GM18507 (cell line): ENCODE measurements around the gene NXF1.
"Not testable (repeated sequence)": the region's sequence is repeated elsewhere in the genome, so short reads cannot be mapped to it uniquely, and the experiment has no call there.

ENCODE experiments used
- DNase-seq: peaks from one replicate; pipeline ENCODE4 v3.0.0; 2011; ENCODE audit warnings: low read depth; ENCODE audit not compliant: insufficient read length; ENCODE audit errors: extremely low spot score
- FAIRE-seq: peaks from 2 replicates; lab custom pipeline; 2011; peaks lifted over from hg19 to GRCh38; lab: Jason Lieb, UNC

Gene NXF1

GRCh38 chr11:62791501-62792201, 13.6 kb downstream of the NXF1 start, which contains the start of gene TMEM223:
Gene TMEM223, minus strand, starts transcription at chr11:62792006. Its CDS starts 12 bp downstream, at chr11:62791994.
- FAIRE-seq = peak; percentile 73
- peak; percentile 83 for DNase-seq

DNA sequence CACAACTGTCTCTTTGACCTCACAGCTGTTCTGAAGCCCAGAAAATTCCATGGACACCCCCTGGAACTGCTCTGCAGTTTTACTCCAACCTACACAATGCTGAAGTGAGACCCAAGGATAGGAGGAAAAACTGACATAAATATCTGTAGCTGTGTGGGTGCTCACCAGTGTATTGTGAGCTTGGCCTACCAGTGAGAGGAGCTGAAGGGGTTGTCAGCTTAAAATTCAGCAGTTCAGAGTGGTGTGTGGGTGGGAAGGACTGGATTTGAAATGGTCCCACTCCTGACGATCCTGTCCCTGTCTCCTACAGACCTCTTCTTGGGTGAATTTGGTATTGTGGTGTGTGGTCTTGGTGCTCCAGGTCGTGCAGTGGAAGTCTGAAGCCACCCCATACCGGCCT, 15.7 kb downstream of the NXF1 start:
- no peak for FAIRE-seq
- DNase-seq = no peak

DNA sequence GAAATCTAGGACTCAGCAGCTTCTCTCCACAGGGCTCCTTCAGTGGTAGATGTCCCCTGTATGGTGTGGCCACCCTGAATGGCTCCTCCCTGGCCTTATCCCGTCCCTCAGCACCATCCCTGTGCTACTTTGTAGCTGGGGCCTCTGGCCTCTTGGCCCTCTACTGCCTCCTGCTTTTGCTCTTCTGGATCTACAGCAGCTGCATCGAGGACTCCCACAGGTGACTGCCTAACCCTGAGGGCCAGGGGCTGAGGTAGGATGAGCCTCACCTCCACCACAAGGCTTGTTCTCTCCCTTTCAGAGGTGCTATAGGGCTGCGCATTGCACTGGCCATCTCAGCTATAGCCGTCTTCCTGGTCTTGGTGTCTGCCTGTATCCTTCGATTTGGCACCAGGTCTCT, 16.2 kb downstream of the NXF1 start:
- DNase-seq (no peak), FAIRE-seq (no peak)

DNA sequence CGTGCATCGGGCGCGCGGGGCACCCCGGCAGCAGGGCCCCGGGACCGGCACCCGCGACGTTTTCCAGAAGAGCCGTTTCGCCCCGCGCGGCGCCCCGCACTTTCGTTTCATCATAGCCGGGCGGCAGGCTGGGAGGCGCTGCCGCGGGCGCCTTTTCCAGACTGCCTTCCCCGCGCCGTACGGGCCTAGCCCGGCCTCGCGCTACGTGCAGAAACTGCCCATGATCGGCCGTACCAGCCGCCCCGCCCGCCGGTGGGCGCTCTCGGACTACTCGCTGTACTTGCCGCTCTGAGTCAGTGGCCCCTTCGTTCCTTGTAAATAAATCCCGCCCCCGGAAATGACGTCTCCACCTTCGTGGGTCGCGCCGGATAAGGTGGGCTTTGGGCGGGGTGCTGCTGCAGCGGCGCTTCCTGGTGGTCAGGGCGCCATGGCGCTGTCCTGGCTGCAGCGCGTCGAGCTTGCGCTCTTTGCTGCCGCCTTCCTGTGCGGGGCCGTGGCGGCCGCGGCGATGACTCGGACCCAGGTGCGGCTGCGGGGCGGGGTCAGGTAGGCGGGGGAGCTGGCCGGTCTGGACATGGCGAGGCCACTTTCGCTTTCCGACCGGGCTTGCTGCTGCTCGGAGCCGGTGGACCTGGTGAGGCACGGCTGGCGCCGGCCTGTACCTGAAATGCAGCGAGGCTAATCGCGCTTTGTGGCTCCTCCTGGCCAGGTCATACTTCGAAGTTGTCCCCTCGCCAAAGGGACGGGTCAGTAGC, 18.1 kb downstream of the NXF1 start, which contains the start of gene TMEM179B:
Gene TMEM179B, plus strand, starts transcription at position 398 of the 755 bp plus-strand sequence. Its CDS starts 30 bp downstream, at position 428.
- peak; percentile 92 for DNase-seq
- FAIRE-seq = peak; percentile 87

GRCh38 chr11:62786318-62787004, 18.8 kb downstream of the NXF1 start:
- DNase-seq (peak; percentile 78), FAIRE-seq (peak; percentile 60)

- DNase-seq = no peak
- FAIRE-seq = no peak
These were observed 22.5 kb downstream of the NXF1 start for GRCh38 chr11:62782753-62783152.

GRCh38 chr11:62778441-62778840, 26.8 kb downstream of the NXF1 start:
- FAIRE-seq = no peak
- no peak for DNase-seq

- FAIRE-seq (no peak), DNase-seq (no peak)
These were observed 27.9 kb downstream of the NXF1 start for GRCh38 chr11:62777389-62777788.

DNA sequence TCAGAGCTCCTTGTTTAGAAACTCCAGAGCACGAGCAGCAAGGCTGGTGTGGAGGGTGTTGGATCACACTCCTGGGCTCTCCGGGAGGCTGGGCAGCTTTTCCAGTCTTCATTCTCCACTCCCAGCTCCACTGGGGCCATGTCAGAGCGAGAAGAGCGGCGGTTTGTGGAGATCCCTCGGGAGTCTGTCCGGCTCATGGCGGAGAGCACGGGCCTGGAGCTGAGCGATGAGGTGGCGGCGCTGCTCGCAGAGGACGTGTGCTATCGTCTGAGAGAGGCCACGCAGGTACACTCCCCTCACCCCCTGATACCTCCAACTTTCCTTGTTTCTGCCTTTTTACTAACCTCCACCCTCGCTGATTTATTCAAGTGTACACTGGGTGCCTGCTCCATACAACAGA, 29.6 kb downstream of the NXF1 start:
- DNase-seq (no peak), FAIRE-seq (no peak)

DNA sequence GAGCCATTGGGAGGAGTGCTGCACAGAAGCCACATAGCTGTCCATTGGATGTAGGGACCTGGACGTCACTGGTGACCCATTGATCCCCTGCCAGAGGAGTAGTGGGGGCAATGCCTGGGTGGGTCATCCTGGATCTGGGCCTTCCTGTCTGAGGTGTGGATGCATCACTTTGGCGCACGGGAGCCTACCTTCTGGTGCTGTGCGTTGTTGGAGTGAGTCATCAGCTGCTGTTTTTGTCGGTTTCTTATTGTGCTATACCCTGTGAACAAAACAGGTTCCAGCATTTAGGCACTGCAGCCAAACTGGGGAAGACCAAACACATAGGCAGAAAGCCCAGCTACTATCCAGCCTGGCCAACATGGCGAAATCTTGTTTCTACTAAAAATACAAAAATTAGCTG, 30.8 kb downstream of the NXF1 start:
- FAIRE-seq (no peak), DNase-seq (no peak)

DNA sequence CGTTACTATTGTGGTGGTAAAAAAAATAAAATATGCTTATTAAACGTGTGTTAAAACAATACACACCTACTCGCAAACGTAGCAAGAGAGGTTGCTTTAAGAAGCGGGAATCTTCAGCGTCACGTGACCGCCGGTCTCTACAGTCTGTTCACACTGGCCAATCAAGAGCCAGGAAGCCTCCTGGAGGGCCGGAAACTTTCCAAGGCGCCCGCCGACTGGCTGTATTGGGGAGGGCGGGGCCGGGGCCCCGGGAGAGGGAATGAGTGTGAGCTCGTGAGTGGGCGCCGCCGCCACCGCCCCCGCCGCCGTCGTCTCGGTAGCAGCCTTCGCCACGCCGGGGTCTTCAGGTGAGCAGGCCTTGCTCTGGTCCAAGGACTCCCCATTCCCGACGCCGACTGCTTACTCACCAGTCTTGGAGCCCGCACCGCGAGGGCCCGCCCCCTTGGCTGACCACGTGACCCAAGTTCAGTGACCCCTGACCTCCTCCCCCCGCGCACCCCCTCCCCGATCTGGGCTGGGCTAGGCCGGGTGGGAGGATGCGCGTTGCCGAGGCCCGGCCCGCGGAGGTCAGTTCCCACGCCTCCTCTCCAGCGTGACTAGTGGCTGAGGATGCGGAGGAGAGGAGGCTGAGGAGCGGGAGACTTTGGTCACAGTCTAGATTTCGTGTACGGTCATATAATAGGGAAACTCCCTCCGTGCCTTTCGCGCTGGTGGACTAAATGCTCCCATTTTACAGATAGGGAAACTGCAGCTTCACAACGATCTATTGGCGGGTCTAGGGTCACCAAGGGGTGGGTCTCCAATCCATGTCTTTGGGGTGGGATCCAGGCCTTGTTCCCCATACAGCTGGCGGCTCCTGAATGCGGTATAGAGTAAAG, 33.9 kb downstream of the NXF1 start, which contains the start of gene TAF6L:
Gene TAF6L, plus strand, starts transcription at position 253 of the 878 bp plus-strand sequence. CDS start 4,388 bp downstream, outside the sequence.
- FAIRE-seq (peak; percentile 90), DNase-seq (peak; percentile 77)

GRCh38 chr11:62770778-62771143, 34.5 kb downstream of the NXF1 start:
- no peak for DNase-seq
- FAIRE-seq = no peak

GRCh38 chr11:62760867-62761227, 44.4 kb downstream of the NXF1 start:
- not testable (repeated sequence) for DNase-seq, FAIRE-seq

- FAIRE-seq (no peak), DNase-seq (no peak)
These were observed 47.1 kb downstream of the NXF1 start for GRCh38 chr11:62757846-62758788.

GRCh38 chr11:62755086-62755615, 50.1 kb downstream of the NXF1 start:
- DNase-seq (no peak), FAIRE-seq (no peak)

- peak; percentile 98 for FAIRE-seq
- DNase-seq = peak; percentile 91
These were observed 51.3 kb downstream of the NXF1 start, which contains the start of gene ZBTB3 for GRCh38 chr11:62753736-62754603. Gene ZBTB3, minus strand, starts transcription at chr11:62754160. Its CDS starts 496 bp downstream, at chr11:62753664.
